ENCODE results near the gene AATK. TPM values are rescaled to one million over a fixed set of nuclear protein-coding genes. Genes with fewer than 3 reads are reported as not detected.

The AATK gene
- total and polyA plus RNA-seq, 2 donors (not counting 3 experiments of a cell fraction or from before 2014, with no cell fraction given), result 0.69 to 1.00 TPM

DNA sequence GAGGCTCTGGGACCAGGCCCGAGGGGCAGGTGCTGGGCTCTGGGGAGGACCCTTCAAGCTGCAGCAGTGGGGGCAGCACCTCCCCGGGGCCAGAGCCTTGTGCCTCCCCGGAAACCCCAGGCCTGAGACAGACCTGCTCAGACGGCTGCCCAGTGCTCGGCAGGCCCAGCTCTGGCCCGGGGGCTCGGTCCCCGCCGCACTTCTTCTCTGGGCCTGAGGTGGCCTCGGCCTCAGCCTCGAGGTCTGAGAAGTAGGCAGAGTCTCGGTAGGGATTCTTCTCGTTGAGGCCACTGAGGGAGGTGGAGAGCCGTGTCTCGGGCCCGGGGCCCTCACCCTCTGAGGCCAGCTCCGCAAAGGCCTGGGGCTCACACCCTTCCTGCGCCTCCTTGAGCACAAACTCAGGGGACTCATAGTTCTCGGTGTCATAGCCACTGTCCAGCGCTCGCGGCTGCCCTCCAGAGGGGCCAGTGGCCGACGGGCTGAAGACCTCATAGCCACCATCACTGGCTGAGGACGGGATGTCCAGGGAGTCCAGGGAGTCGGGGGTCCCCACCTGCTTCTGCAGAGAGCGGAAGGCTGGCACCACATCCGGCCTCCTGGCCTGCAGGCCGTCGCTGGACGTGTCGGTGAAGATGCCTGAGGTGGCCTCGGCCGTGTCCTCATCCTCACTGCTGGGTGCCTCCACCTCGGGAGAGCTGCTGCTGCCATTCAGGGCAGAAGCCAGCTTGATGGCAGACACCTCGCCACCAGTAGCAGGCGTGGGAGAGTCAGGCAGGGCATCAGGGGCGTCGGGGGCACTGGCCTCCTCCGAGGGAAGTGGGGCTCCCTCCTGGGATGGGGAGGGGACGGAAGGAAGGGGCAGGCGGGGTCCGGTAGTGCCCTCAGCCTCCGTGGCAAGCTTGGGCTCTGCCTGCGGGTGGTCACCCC, 45.1 kb downstream of the AATK start:
- intact Hi-C loops (cut with micrococcal nuclease), result no loop called here
- H3K9ac ChIP-seq (replicated peaks; ENCODE audit: extremely low read depth, insufficient read depth, low read length), result no peak overlapping the region

More for the DNA sequence above, 45.1 kb downstream of the AATK start:
- Histone ChIP-seq H3K9me1 (replicated peaks; ENCODE audit: control insufficient read depth, extremely low read depth, insufficient read depth, low read length) (no peaks in the 10 kb centered on the region), H4K20me1 (replicated peaks; ENCODE audit: control insufficient read depth, extremely low read depth, insufficient read depth, low read length) (no peaks in the 10 kb centered on the region), H3K27me3 (ENCODE audit: control insufficient read depth in 2 of 2, insufficient read depth in 2 of 2, low read length in 2 of 2) (peaks cover 9 to 15% of the 10 kb centered on the region in 2 experiments), H3K4me3 (replicated peaks in 1 of 3; ENCODE audit: insufficient read depth in 1 of 3, low read depth in 1 of 3, low read length in 3 of 3) (no peak overlapping the region), H3K36me3 (ENCODE audit: control insufficient read depth in 2 of 2, extremely low read depth in 1 of 2, insufficient read depth in 2 of 2, low read length in 2 of 2) (no peaks in the 10 kb centered on the region), H3K27ac (ENCODE audit: insufficient read depth, low read depth, low read length) (no peak overlapping the region), H3K9me3 (replicated peaks; ENCODE audit: control insufficient read depth, insufficient read depth, low read length) (no peaks in the 10 kb centered on the region), H3K4me1 (ENCODE audit: control insufficient read depth, extremely low read depth, insufficient read depth, low read length) (peaks cover 7% of the 10 kb centered on the region), H3K79me2 (ENCODE audit: control insufficient read depth, insufficient read depth, low read length) (no peaks in the 10 kb centered on the region), H2AFZ (ENCODE audit: low read depth, low read length) (no peak overlapping the region), H3K4me2 (ENCODE audit: insufficient read depth, low read length) (no peak overlapping the region)
- DNase-seq (ENCODE audit: low read depth, low spot score), result no peak
- POLR2A ChIA-PET, result no interaction called here
- no peak for FAIRE-seq
- CTCF ChIA-PET, result interaction anchor here (1.7 kb wide), 1 partner anchor 80 kb away, joined by 4 read pairs; no protein-coding TSS in a partner anchor
- TF ChIP-seq, protein P1, sequence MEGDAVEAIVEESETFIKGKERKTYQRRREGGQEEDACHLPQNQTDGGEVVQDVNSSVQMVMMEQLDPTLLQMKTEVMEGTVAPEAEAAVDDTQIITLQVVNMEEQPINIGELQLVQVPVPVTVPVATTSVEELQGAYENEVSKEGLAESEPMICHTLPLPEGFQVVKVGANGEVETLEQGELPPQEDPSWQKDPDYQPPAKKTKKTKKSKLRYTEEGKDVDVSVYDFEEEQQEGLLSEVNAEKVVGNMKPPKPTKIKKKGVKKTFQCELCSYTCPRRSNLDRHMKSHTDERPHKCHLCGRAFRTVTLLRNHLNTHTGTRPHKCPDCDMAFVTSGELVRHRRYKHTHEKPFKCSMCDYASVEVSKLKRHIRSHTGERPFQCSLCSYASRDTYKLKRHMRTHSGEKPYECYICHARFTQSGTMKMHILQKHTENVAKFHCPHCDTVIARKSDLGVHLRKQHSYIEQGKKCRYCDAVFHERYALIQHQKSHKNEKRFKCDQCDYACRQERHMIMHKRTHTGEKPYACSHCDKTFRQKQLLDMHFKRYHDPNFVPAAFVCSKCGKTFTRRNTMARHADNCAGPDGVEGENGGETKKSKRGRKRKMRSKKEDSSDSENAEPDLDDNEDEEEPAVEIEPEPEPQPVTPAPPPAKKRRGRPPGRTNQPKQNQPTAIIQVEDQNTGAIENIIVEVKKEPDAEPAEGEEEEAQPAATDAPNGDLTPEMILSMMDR (IDR thresholded peaks at IDR 0.05; ENCODE audit: extremely low read depth in 1 of 2, insufficient read depth in 1 of 2, low read depth in 1 of 2, low read length in 2 of 2), result no peak
- TF ChIP-seq EZH2 (IDR thresholded peaks at IDR 0.05; ENCODE audit: borderline replicate concordance, low read depth, low read length, severe bottlenecking), result no peak
- no peak for TF ChIP-seq POLR2AphosphoS5 (IDR thresholded peaks at IDR 0.05; ENCODE audit: insufficient read depth, low read depth, low read length)
- TF ChIP-seq GATA2 (IDR thresholded peaks at IDR 0.05; ENCODE audit: insufficient read depth, insufficient read length, low read depth, low read length), result no peak
- TF ChIP-seq, protein P2, sequence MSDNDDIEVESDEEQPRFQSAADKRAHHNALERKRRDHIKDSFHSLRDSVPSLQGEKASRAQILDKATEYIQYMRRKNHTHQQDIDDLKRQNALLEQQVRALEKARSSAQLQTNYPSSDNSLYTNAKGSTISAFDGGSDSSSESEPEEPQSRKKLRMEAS (IDR thresholded peaks at IDR 0.05; ENCODE audit: insufficient read depth, insufficient read length), result no peak
- TF ChIP-seq JUN (IDR thresholded peaks at IDR 0.05; ENCODE audit: borderline replicate concordance, insufficient read depth, insufficient read length, low read depth), result no peak
- no peak for TF ChIP-seq POLR2A (IDR thresholded peaks at IDR 0.05; ENCODE audit: low read depth, low read length)
- TF ChIP-seq FOS (IDR thresholded peaks at IDR 0.05; ENCODE audit: borderline replicate concordance, insufficient read depth, low read length), result no peak
- no peak for TF ChIP-seq MYC (IDR thresholded peaks at IDR 0.05; ENCODE audit: low read depth, low read length)
- BruUV-seq (replicated peaks), result no TSS peak
- dilution Hi-C loops (cut with MboI; ENCODE audit: extremely low pct_ligation_motif_present, low sequenced_read_pairs), result no loop called here

Measured in endothelial cell of umbilical vein (primary cell).